H1 (cell line): ENCODE data around the gene TNFRSF18. TPM values are rescaled to one million over a fixed set of nuclear protein-coding genes. Genes with fewer than 3 reads are reported as not detected.

Experiments used
- ASH2L ChIP-seq: fragments of 200-600, 300-600 bp; sonication (generic); IDR thresholded peaks from one replicate; pipeline ENCODE4 v1.7.1; 2017; ENCODE audit warnings: low read length
- polyA plus RNA-seq, 7 experiments: library from polyadenylated mRNA; depleted of rRNA in 3 of 7; stranded (reverse) in 5 of 7; unstranded in 2 of 7; fragments of >200 nt in 5 of 7; fragments of 200-250 nt in 2 of 7; gene quantifications; 1 replicate in 5 of 7; 2 replicates in 1 of 7; 4 replicates in 1 of 7; pipeline versions ENCODE4 v1.2.1 to v1.2.3, GENCODE V29; 2011 to 2013; ENCODE audit warnings: missing spikeins in 2 of 7, mixed read lengths in 2 of 7
- total RNA-seq: library from RNA; stranded (reverse); fragmentation: NEBNext Ultra II Directional; extraction: Animal tissue kit (Norgen Biotek cat#: 25700); gene quantifications from 2 replicates; pipeline ENCODE4 v1.2.1, GENCODE V29; 2021

Gene TNFRSF18
- total and polyA plus RNA-seq, 2 of the 8 experiments (the other 6 are each of a cell fraction or from before 2014, with no cell fraction given) = 1.5 to 2.5 TPM

DNA sequence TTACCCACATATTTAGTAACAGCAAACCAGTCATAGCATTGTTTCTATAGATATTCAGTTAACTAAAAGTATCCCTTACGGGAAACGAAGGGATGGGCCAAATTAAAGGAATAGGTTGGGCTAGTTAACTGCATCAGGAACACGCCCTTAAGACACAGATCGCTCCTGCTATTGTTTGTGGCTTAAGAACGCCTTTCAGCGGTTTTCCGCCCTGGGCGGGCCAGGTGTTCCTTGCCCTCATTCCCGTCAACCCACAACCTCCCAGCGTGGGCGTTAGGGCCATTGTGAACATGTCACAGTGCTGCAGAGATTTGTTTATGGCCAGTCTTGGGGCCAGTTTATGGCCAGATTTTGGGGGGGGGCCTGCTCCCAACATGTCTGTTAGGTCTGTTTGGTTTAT, 14.7 kb downstream of the TNFRSF18 start (continued):
- no peak for TF ChIP-seq ASH2L
